HUES6 (cell line): ENCODE results near the gene FRAS1.
"Not testable (repeated sequence)": the region's sequence is repeated elsewhere in the genome, so short reads cannot be mapped to it uniquely, and the experiment has no call there.

ENCODE experiments used
- H3K27ac ChIP-seq: 2 replicates; pipeline ENCODE4 v1.7.0; 2013; ENCODE audit warnings: low read depth, mild to moderate bottlenecking, low read length, inconsistent platforms
- H3K27me3 ChIP-seq: 2 replicates; pipeline ENCODE4 v1.6.1; 2013; ENCODE audit warnings: low read length; ENCODE audit not compliant: control insufficient read depth, insufficient read depth
- H3K36me3 ChIP-seq: 2 replicates; pipeline ENCODE4 v1.6.1; 2013; ENCODE audit warnings: low read length; ENCODE audit not compliant: control insufficient read depth, insufficient read depth
- H3K4me1 ChIP-seq: 2 replicates; pipeline ENCODE4 v1.6.1; 2013; ENCODE audit warnings: low read length; ENCODE audit not compliant: control insufficient read depth, insufficient read depth
- H3K4me3 ChIP-seq: 2 replicates; pipeline ENCODE4 v1.5.1; 2013; ENCODE audit warnings: low read depth, low read length
- H3K9ac ChIP-seq: one replicate; pipeline ENCODE4 v1.6.1; 2013; ENCODE audit warnings: mild to moderate bottlenecking, low read length
- H3K9me3 ChIP-seq: 2 replicates; pipeline ENCODE4 v1.6.1; 2013; ENCODE audit warnings: low read depth, low read length; ENCODE audit not compliant: control insufficient read depth, insufficient read depth

The FRAS1 gene

GRCh38 chr4:78548889-78549288 is 491.8 kb downstream of the FRAS1 start:
- not testable (repeated sequence) for H3K9ac ChIP-seq, H3K27ac ChIP-seq, H3K4me3 ChIP-seq, H3K9me3 ChIP-seq, H3K36me3 ChIP-seq
- Histone ChIP-seq H3K27me3 (peaks cover 26% of the 10 kb centered on the region), H3K4me1 (peaks cover 28% of the 10 kb centered on the region)

- peak within 1 kb of the TSS; percentile 84 for H3K27ac ChIP-seq
- peak within 1 kb of the TSS; percentile 63 for H3K4me3 ChIP-seq
- H3K9ac ChIP-seq: peak within 1 kb of the TSS; percentile 90
- 0 out of 2 replicates have a peak, but pooled peaks cover under 1% of the 10 kb centered on the region for H3K9me3 ChIP-seq
- H3K36me3 ChIP-seq: peaks cover 24% of the 10 kb centered on the region; the same call in 1 of the 2 replicates
- peaks cover 26% of the 10 kb centered on the region for H3K27me3 ChIP-seq
- peaks cover 29% of the 10 kb centered on the region for H3K4me1 ChIP-seq
Measured at GRCh38 chr4:78551420-78552351, 494.6 kb downstream of the FRAS1 start, which contains the start of gene ANXA3. ANXA3 (plus strand) TSS chr4:78551770; CDS start chr4:78554474, 2,704 bp downstream.

GRCh38 chr4:78552389-78553042 is 495.4 kb downstream of the FRAS1 start:
- H3K27me3 ChIP-seq: peaks cover 26% of the 10 kb centered on the region
- H3K36me3 ChIP-seq: peaks cover 28% of the 10 kb centered on the region; the same call in 1 of the 2 replicates
- H3K4me3 ChIP-seq: peak overlapping the region; percentile 63
- peak overlapping the region; percentile 90 for H3K9ac ChIP-seq
- H3K27ac ChIP-seq: peak overlapping the region; percentile 84
- peaks cover 29% of the 10 kb centered on the region for H3K4me1 ChIP-seq
- H3K9me3 ChIP-seq: no peaks in the 10 kb centered on the region

- H3K27ac ChIP-seq: peak overlapping the region; percentile 84; the same call in 1 of the 2 replicates
Measured at GRCh38 chr4:78553043-78553396, 495.9 kb downstream of the FRAS1 start.

GRCh38 chr4:78553529-78554060 is 496.5 kb downstream of the FRAS1 start:
- Histone ChIP-seq H3K9me3 (no peaks in the 10 kb centered on the region), H3K4me3 (peak overlapping the region; percentile 63), H3K4me1 (peaks cover 29% of the 10 kb centered on the region), H3K27ac (peak overlapping the region; percentile 84; the same call in 1 of the 2 replicates), H3K36me3 (peaks cover 37% of the 10 kb centered on the region; the same call in 1 of the 2 replicates), H3K9ac (peak overlapping the region; percentile 90), H3K27me3 (peaks cover 26% of the 10 kb centered on the region)

More at GRCh38 chr4:78553043-78553396, 495.9 kb downstream of the FRAS1 start:
- H3K9me3 ChIP-seq: no peaks in the 10 kb centered on the region
- H3K27me3 ChIP-seq: peaks cover 26% of the 10 kb centered on the region
- peaks cover 29% of the 10 kb centered on the region for H3K4me1 ChIP-seq
- peaks cover 32% of the 10 kb centered on the region; the same call in 1 of the 2 replicates for H3K36me3 ChIP-seq
- H3K9ac ChIP-seq: peak overlapping the region; percentile 90
- H3K4me3 ChIP-seq: peak overlapping the region; percentile 63

GRCh38 chr4:78556665-78557064 is 499.5 kb downstream of the FRAS1 start:
- peaks cover 30% of the 10 kb centered on the region for H3K4me1 ChIP-seq
- no peak overlapping the region for H3K4me3 ChIP-seq
- H3K27me3 ChIP-seq: peaks cover 14% of the 10 kb centered on the region
- no peaks in the 10 kb centered on the region for H3K9me3 ChIP-seq
- peaks cover 38% of the 10 kb centered on the region; the same call in 1 of the 2 replicates for H3K36me3 ChIP-seq
- H3K27ac ChIP-seq: no peak overlapping the region
- H3K9ac ChIP-seq: no peak overlapping the region

GRCh38 chr4:78557841-78558240 is 500.7 kb downstream of the FRAS1 start:
- peaks cover 38% of the 10 kb centered on the region for H3K4me1 ChIP-seq
- peaks cover 4% of the 10 kb centered on the region; the same call in 1 of the 2 replicates for H3K27me3 ChIP-seq
- H3K27ac ChIP-seq: no peak overlapping the region
- no peak overlapping the region for H3K9ac ChIP-seq
- no peaks in the 10 kb centered on the region for H3K9me3 ChIP-seq
- H3K36me3 ChIP-seq: peaks cover 38% of the 10 kb centered on the region; the same call in 1 of the 2 replicates
- no peak overlapping the region for H3K4me3 ChIP-seq

- Histone ChIP-seq H3K27ac (no peak overlapping the region), H3K4me1 (peaks cover 38% of the 10 kb centered on the region), H3K4me3 (no peak overlapping the region), H3K9ac (no peak overlapping the region), H3K27me3 (no peaks in the 10 kb centered on the region), H3K9me3 (no peaks in the 10 kb centered on the region), H3K36me3 (peaks cover 38% of the 10 kb centered on the region; the same call in 1 of the 2 replicates)
Measured at GRCh38 chr4:78558410-78558809, 501.3 kb downstream of the FRAS1 start.

- peak overlapping the region; percentile 51 for H3K9ac ChIP-seq
- peak overlapping the region; percentile 23; the same call in 1 of the 2 replicates for H3K27ac ChIP-seq
- peaks cover 36% of the 10 kb centered on the region for H3K4me1 ChIP-seq
Measured at GRCh38 chr4:78560296-78560963, 503.3 kb downstream of the FRAS1 start.

GRCh38 chr4:78561677-78562076 is 504.6 kb downstream of the FRAS1 start:
- Histone ChIP-seq H3K4me1 (peaks cover 47% of the 10 kb centered on the region), H3K36me3 (peaks cover 14% of the 10 kb centered on the region; the same call in 1 of the 2 replicates), H3K27ac (0 out of 2 replicates have a peak overlapping the region, but pooled peaks have one; percentile 7), H3K9me3 (no peaks in the 10 kb centered on the region), H3K4me3 (no peak overlapping the region), H3K9ac (no peak overlapping the region), H3K27me3 (no peaks in the 10 kb centered on the region)

More at GRCh38 chr4:78560296-78560963, 503.3 kb downstream of the FRAS1 start:
- Histone ChIP-seq H3K4me3 (no peak overlapping the region), H3K36me3 (peaks cover 24% of the 10 kb centered on the region; the same call in 1 of the 2 replicates), H3K9me3 (no peaks in the 10 kb centered on the region), H3K27me3 (no peaks in the 10 kb centered on the region)
